HepG2 (cell line): ENCODE measurements around the gene SMURF1. TPM values are rescaled to one million over a fixed set of nuclear protein-coding genes. Genes with fewer than 3 reads are reported as not detected.

Experiments
- ATAC-seq: fragments of 200-7000 bp; cut with Tn5 transposase; 3 replicates; pipeline ENCODE4 v1.9.1; 2020; ENCODE audit warnings: mild to moderate bottlenecking, moderate library complexity
- BruUV-seq: library from RNA; stranded (reverse); fragments of 400-500 nt; replicated peaks from 2 replicates; lab custom pipeline; 2021; lab: Mats Ljungman, UMichigan
- CTCF ChIA-PET: fragments of 300-600 bp; formaldehyde crosslinking; extraction: SDS; loops from one replicate; lab custom pipeline; 2021; ENCODE audit warnings: low total read pairs, inconsistent platforms, low intra/inter-chr PET ratio; lab: Yijun Ruan, JAX
- POLR2A ChIA-PET: fragments of 350-600 bp; sonication (Branson Sonifier 250); formaldehyde crosslinking; loops from one replicate; lab custom pipeline; 2020; ENCODE audit warnings: antibody characterized with exemption, inconsistent platforms; lab: Yijun Ruan, JAX
- DNase-seq: peaks from one replicate; pipeline ENCODE4 v3.0.0-alpha.2; 2015; ENCODE audit warnings: low spot score
- FAIRE-seq: peaks from 3 replicates; lab custom pipeline; 2011; peaks lifted over from hg19 to GRCh38; lab: Jason Lieb, UNC
- H2AFZ ChIP-seq: one replicate; pipeline ENCODE4 v1.6.1; 2011; ENCODE audit warnings: low read length, inconsistent platforms
- H3K27ac ChIP-seq: fragments of 300-600 bp; 3 replicates; pipeline ENCODE4 v1.8.0; 2011; ENCODE audit warnings: mixed run types, mild to moderate bottlenecking, mixed read lengths, low read length, inconsistent platforms; ENCODE audit not compliant: insufficient read depth; ENCODE audit errors: extremely low read length
- H3K27me3 ChIP-seq, 2 experiments: fragments of 200-600 bp in 1 of 2; 2 replicates in 1 of 2; 3 replicates in 1 of 2; pipeline versions ENCODE4 v1.6.0 to v1.8.0; 2011; ENCODE audit warnings: low read length in 2 of 2, mild to moderate bottlenecking in 2 of 2, moderate library complexity in 2 of 2, inconsistent platforms in 1 of 2; ENCODE audit not compliant: insufficient read depth in 2 of 2, control insufficient read depth in 1 of 2
- H3K36me3 ChIP-seq, 2 experiments: fragments of 200-600 bp in 1 of 2; replicated peaks in 1 of 2; 2 replicates in 1 of 2; 3 replicates in 1 of 2; pipeline versions ENCODE4 v1.5.1 to v1.8.0; 2011; ENCODE audit warnings: low read length in 2 of 2, inconsistent platforms in 1 of 2; ENCODE audit not compliant: insufficient read depth in 2 of 2, control insufficient read depth in 1 of 2
- H3K4me1 ChIP-seq: 2 replicates; pipeline ENCODE4 v1.5.1; 2012; ENCODE audit warnings: low read length, inconsistent platforms; ENCODE audit not compliant: insufficient read depth
- H3K4me2 ChIP-seq: 2 replicates; pipeline ENCODE4 v1.6.0; 2011; ENCODE audit warnings: low read depth, low read length, inconsistent platforms
- H3K4me3 ChIP-seq, 3 experiments: fragments of 200-600 bp in 1 of 3; sonication (generic), shearing (Covaris generic) in 1 of 3; replicated peaks in 1 of 3; 2 replicates each; pipeline ENCODE4 v1.5.1; 2011 to 2016; ENCODE audit warnings: low read length in 3 of 3, inconsistent platforms in 2 of 3, low read depth in 2 of 3, mild to moderate bottlenecking in 2 of 3, control low read depth in 1 of 3, mixed read lengths in 1 of 3; ENCODE audit not compliant: insufficient read depth in 1 of 3
- H3K79me2 ChIP-seq: one replicate; pipeline ENCODE4 v1.6.1; 2011; ENCODE audit warnings: low read length, inconsistent platforms; ENCODE audit not compliant: insufficient read depth
- H3K9ac ChIP-seq: 2 replicates; pipeline ENCODE4 v1.6.0; 2011; ENCODE audit warnings: mild to moderate bottlenecking, low read depth, low read length, inconsistent platforms; ENCODE audit not compliant: insufficient read depth
- H3K9me3 ChIP-seq: 2 replicates; pipeline ENCODE4 v1.5.1; 2012; ENCODE audit warnings: mild to moderate bottlenecking, low read length
- H4K20me1 ChIP-seq: 2 replicates; pipeline ENCODE4 v1.6.0; 2011; ENCODE audit warnings: inconsistent platforms, mild to moderate bottlenecking, low read length, moderate library complexity; ENCODE audit not compliant: insufficient read depth
- CAMTA2 ChIP-seq: sonication (generic); formaldehyde crosslinking; IDR thresholded peaks from 2 replicates; pipeline ENCODE4 v1.4.0; 2020; ENCODE audit warnings: mild to moderate bottlenecking, missing genetic modification reagents, borderline replicate concordance
- ZKSCAN1 ChIP-seq: fragments of 150-350 bp; IDR thresholded peaks from 2 replicates; pipeline ENCODE4 v1.6.1; 2014; ENCODE audit warnings: low read length
- ZNF121 ChIP-seq: sonication (generic); formaldehyde crosslinking; IDR thresholded peaks from 2 replicates; pipeline ENCODE4 v1.5.0; 2020; ENCODE audit warnings: mild to moderate bottlenecking, missing genetic modification reagents
- WGBS: methylation state at CpG from one replicate; pipeline ENCODE4 v1.1.6; 2017; ENCODE audit warnings: low lambda C conversion rate; 5-methylcytosine and 5-hydroxymethylcytosine counted together
- in situ Hi-C: cut with HindIII; loops from 2 replicates; pipeline ENCODE4 v1.10.0; 2017; ENCODE audit warnings: low pct_unique_long_range_greater_than_20kb; ENCODE audit not compliant: extremely low pct_ligation_motif_present
- intact Hi-C: fragments of 100-400 bp; cut with micrococcal nuclease; formaldehyde crosslinking; loops from one replicate; pipeline ENCODE4 v1.10.0; 2022; ENCODE audit not compliant: unreplicated experiment
- polyA plus RNA-seq, 8 experiments: library from polyadenylated mRNA; depleted of rRNA in 3 of 8; stranded (reverse) in 7 of 8; unstranded in 1 of 8; fragments of >200 nt; fragmentation: Illumina TruSeq in 4 of 8; extraction: Trizol in 4 of 8; gene quantifications; 2 replicates each; pipeline versions ENCODE4 v1.2.1 to v1.2.3, GENCODE V29; 2011 to 2016; ENCODE audit warnings: low read depth in 4 of 8, missing spikeins in 1 of 8, mixed read lengths in 1 of 8; ENCODE audit not compliant: insufficient read depth in 1 of 8
- total RNA-seq, 5 experiments: library from RNA; depleted of rRNA; stranded (reverse); fragments of >200 nt; fragmentation: Illumina TruSeq; extraction: Trizol; gene quantifications; 2 replicates each; pipeline ENCODE4 v1.2.3, GENCODE V29; 2016; ENCODE audit warnings: low read depth in 1 of 5
- TF ChIP-seq, protein P1 (sequence below): sonication (generic); formaldehyde crosslinking; IDR thresholded peaks from 2 replicates; pipeline ENCODE4 v1.8.0; 2022; ENCODE audit warnings: mild to moderate bottlenecking, missing genetic modification reagents; ENCODE audit not compliant: insufficient replicate concordance

The SMURF1 gene
- total and polyA plus RNA-seq, 2 of the 13 experiments (the other 11 are each of a cell fraction or from before 2014, with no cell fraction given), result 8.3 to 11.1 TPM

DNA sequence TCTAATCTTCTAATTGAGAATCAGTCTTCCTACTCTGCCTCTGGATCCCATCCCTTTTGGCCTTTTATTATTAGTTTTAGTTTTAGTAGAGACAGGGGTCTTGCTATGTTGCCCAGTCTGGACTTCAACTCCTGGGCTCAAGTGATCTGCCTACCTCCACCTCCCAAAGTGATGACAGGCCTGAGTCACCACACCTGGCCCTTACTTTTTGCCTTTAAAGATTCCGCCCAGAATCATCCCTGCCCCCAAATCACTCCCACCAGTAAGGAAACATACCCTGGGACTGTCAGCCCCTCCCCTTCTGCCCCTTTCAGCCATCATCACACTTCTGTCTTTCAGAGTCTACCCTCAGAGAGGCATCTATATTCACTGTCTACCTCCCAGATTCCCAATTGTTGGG lies 45.3 kb upstream of the SMURF1 start:
- POLR2A ChIA-PET, result interaction anchor here (1.3 to 2.0 kb wide), 2 partner anchors 23 to 26 kb away, joined by 3 to 27 read pairs; no protein-coding TSS in a partner anchor
- BruUV-seq, result no TSS peak

DNA sequence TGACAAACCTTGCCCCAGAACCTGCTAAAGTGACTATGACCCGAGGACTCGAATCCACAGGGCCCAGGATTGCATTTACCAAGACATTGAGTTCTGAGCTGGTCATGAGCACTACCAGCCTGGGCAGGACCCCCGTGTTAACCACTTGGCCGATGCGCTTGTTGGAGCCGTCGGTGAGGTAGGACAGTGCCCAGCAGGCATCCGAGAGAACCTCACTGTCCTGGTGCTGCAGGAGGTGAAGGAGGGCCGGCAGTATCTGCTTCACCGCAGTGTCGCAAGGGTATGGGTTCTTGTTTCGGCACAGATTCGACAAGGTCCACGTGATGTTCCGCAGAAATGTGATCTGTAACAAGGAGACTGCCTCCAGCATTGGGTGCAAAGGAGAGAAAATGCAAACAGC lies 44.3 kb upstream of the SMURF1 start:
- intact Hi-C loops (no loop called here), in situ Hi-C loops (no loop called here)
- no peak for ATAC-seq
- Histone ChIP-seq H3K27ac (no peak overlapping the region), H3K4me2 (no peak overlapping the region), H3K4me3 (no peak overlapping the region), H3K27me3 (no peaks in the 10 kb centered on the region), H3K36me3 (no peaks in the 10 kb centered on the region), H2AFZ (no peak overlapping the region), H3K79me2 (no peaks in the 10 kb centered on the region), H3K4me1 (peaks cover 43% of the 10 kb centered on the region), H3K9ac (no peak overlapping the region), H3K9me3 (no peaks in the 10 kb centered on the region), H4K20me1 (no peaks in the 10 kb centered on the region)
- no peak for DNase-seq
- FAIRE-seq, result no peak
- TF ChIP-seq ZKSCAN1, result no peak
- TF ChIP-seq, protein P1, sequence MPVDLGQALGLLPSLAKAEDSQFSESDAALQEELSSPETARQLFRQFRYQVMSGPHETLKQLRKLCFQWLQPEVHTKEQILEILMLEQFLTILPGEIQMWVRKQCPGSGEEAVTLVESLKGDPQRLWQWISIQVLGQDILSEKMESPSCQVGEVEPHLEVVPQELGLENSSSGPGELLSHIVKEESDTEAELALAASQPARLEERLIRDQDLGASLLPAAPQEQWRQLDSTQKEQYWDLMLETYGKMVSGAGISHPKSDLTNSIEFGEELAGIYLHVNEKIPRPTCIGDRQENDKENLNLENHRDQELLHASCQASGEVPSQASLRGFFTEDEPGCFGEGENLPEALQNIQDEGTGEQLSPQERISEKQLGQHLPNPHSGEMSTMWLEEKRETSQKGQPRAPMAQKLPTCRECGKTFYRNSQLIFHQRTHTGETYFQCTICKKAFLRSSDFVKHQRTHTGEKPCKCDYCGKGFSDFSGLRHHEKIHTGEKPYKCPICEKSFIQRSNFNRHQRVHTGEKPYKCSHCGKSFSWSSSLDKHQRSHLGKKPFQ, result no peak
- CTCF ChIA-PET, result no interaction called here
- WGBS, result 75% methylated on average over 10 of the region's 15 CpGs
- POLR2A ChIA-PET, result interaction anchor here (0.6 to 0.7 kb wide), 2 partner anchors 79 to 1054 kb away, joined by 4 read pairs; no protein-coding TSS in a partner anchor
- BruUV-seq, result no TSS peak

More for the DNA sequence above, 45.3 kb upstream of the SMURF1 start:
- Histone ChIP-seq H3K4me3 (no peak overlapping the region), H3K36me3 (no peaks in the 10 kb centered on the region), H3K9ac (no peak overlapping the region), H3K79me2 (no peaks in the 10 kb centered on the region), H3K4me2 (no peak overlapping the region), H3K27ac (no peak overlapping the region), H3K27me3 (no peaks in the 10 kb centered on the region), H2AFZ (no peak overlapping the region), H3K4me1 (peaks cover 44% of the 10 kb centered on the region), H4K20me1 (no peaks in the 10 kb centered on the region), H3K9me3 (no peaks in the 10 kb centered on the region)
- no peak for DNase-seq
- no peak for ATAC-seq
- FAIRE-seq, result no peak
- intact Hi-C loops, result no loop called here
- 82% methylated on average over 1 of the region's 1 CpG for WGBS
- TF ChIP-seq CAMTA2 (CRISPR knock-in tag) (no peak), ZNF121 (peak; percentile 77)
- in situ Hi-C loops, result no loop called here
- CTCF ChIA-PET, result no interaction called here
